B cell (primary cell): ENCODE data around the gene CTDSPL. TPM values are rescaled to one million over a fixed set of nuclear protein-coding genes. Genes with fewer than 3 reads are reported as not detected.

Experiments used
- ATAC-seq: fragments of 200-7000 bp; cut with Tn5 transposase; one replicate; pipeline ENCODE4 v1.10.0; 2021; ENCODE audit warnings: low read depth, mild to moderate bottlenecking, moderate number of reproducible peaks, moderate library complexity
- CTCF ChIA-PET: fragments of 350-600 bp; sonication (Branson Sonifier 250); formaldehyde crosslinking; loops from one replicate; lab custom pipeline; 2021; ENCODE audit warnings: antibody characterized with exemption, inconsistent platforms; lab: Charles Lee
- POLR2A ChIA-PET: fragments of 350-600 bp; sonication (Branson Sonifier 250); formaldehyde crosslinking; loops from one replicate; lab custom pipeline; 2021; ENCODE audit warnings: antibody characterized with exemption; lab: Charles Lee
- DNase-seq: peaks from one replicate; pipeline ENCODE4 v3.0.0; 2013
- H2AFZ ChIP-seq: 2 replicates; pipeline ENCODE4 v1.6.1; 2012; ENCODE audit warnings: mild to moderate bottlenecking, low read depth, low read length; ENCODE audit not compliant: insufficient read depth, poor library complexity, severe bottlenecking
- H3K27ac ChIP-seq, 2 donors: 1 replicate in 1 of 2; 2 replicates in 1 of 2; pipeline ENCODE4 v1.5.1; 2012 to 2013; ENCODE audit warnings: low read length in 2 of 2, mild to moderate bottlenecking in 2 of 2, moderate library complexity in 1 of 2
- H3K27me3 ChIP-seq, 4 experiments: fragments of 200-600 bp in 1 of 4; sonication (generic) in 1 of 4; replicated peaks in 1 of 4; 1 replicate in 2 of 4; 2 replicates in 2 of 4; pipeline versions ENCODE4 v1.6.1 to v1.7.0; 2013 to 2016; ENCODE audit warnings: low read length in 3 of 4, mild to moderate bottlenecking in 2 of 4, mixed read lengths in 1 of 4, moderate library complexity in 1 of 4; ENCODE audit not compliant: insufficient read depth in 4 of 4, control insufficient read depth in 3 of 4; ENCODE audit errors: control extremely low read depth in 1 of 4
- H3K36me3 ChIP-seq, 2 experiments: replicated peaks in 1 of 2; 1 replicate in 1 of 2; 2 replicates in 1 of 2; pipeline versions ENCODE4 v1.6.1 to v1.7.1; 2013; ENCODE audit warnings: low read length in 1 of 2; ENCODE audit not compliant: insufficient read depth in 2 of 2, control insufficient read depth in 1 of 2; ENCODE audit errors: control extremely low read depth in 1 of 2, extremely low read depth in 1 of 2
- H3K4me1 ChIP-seq, 2 donors: fragments of 200-600 bp in 1 of 2; sonication (generic) in 1 of 2; 1 replicate in 1 of 2; 2 replicates in 1 of 2; pipeline versions ENCODE4 v1.5.1 to v1.6.1; 2013 to 2017; ENCODE audit warnings: low read length in 2 of 2; ENCODE audit not compliant: control insufficient read depth in 2 of 2, insufficient read depth in 2 of 2
- H3K4me2 ChIP-seq: replicated peaks from 2 replicates; pipeline ENCODE3; 2012; ENCODE audit warnings: mild to moderate bottlenecking, low read depth, low read length; ENCODE audit not compliant: poor library complexity, severe bottlenecking
- H3K4me3 ChIP-seq, 5 experiments: fragments of 200-600 bp in 1 of 5; sonication (generic) in 1 of 5; 1 replicate in 3 of 5; 2 replicates in 2 of 5; pipeline versions ENCODE4 v1.5.1 to v1.7.0; 2011 to 2016; ENCODE audit warnings: low read length in 4 of 5, mild to moderate bottlenecking in 4 of 5, low read depth in 2 of 5, control low read depth in 1 of 5, moderate library complexity in 1 of 5; ENCODE audit not compliant: insufficient read depth in 1 of 5; ENCODE audit errors: control extremely low read depth in 1 of 5, extremely low read depth in 1 of 5
- H3K79me2 ChIP-seq: fragments of 200-600 bp; sonication (generic); one replicate; pipeline ENCODE4 v1.6.0; 2016; ENCODE audit warnings: low read length; ENCODE audit not compliant: control insufficient read depth, insufficient read depth
- H3K9ac ChIP-seq: fragments of 200-600 bp; sonication (generic); 2 replicates; pipeline ENCODE4 v1.6.1; 2017; ENCODE audit warnings: mild to moderate bottlenecking, low read length, moderate library complexity
- H3K9me3 ChIP-seq, 3 donors: one replicate each; pipeline versions ENCODE4 v1.6.1 to v1.7.1; 2013; ENCODE audit warnings: low read length in 2 of 3; ENCODE audit not compliant: control insufficient read depth in 2 of 3, insufficient read depth in 1 of 3; ENCODE audit errors: control extremely low read depth in 1 of 3
- H4K20me1 ChIP-seq: 2 replicates; pipeline ENCODE4 v1.6.0; 2012; ENCODE audit warnings: mild to moderate bottlenecking, low read length; ENCODE audit not compliant: insufficient read depth, control insufficient read depth, poor library complexity, severe bottlenecking
- H3K27ac Mint-ChIP-seq: one replicate; pipeline ENCODE4 v1.8.0; 2021; ENCODE audit warnings: mixed read lengths
- H3K27me3 Mint-ChIP-seq: one replicate; pipeline ENCODE4 v1.8.0; 2021; ENCODE audit warnings: mixed read lengths
- H3K4me1 Mint-ChIP-seq: one replicate; pipeline ENCODE4 v1.8.0; 2021; ENCODE audit warnings: mixed read lengths
- H3K4me3 Mint-ChIP-seq: one replicate; pipeline ENCODE4 v1.8.0; 2021; ENCODE audit warnings: mixed read lengths
- H3K9me3 Mint-ChIP-seq: one replicate; pipeline ENCODE4 v1.8.0; 2022; ENCODE audit warnings: mixed read lengths; ENCODE audit not compliant: insufficient read depth
- EZH2 ChIP-seq: IDR thresholded peaks from 2 replicates; pipeline ENCODE4 v1.6.1; 2012; ENCODE audit warnings: borderline replicate concordance, low read depth, mild to moderate bottlenecking, moderate library complexity, low read length; ENCODE audit not compliant: insufficient read depth, poor library complexity, severe bottlenecking
- WGBS: methylation state at CpG from one replicate; pipeline ENCODE4 v1.1.5; 2013; ENCODE audit warnings: missing lambda C conversion rate; ENCODE audit not compliant: insufficient coverage; 5-methylcytosine and 5-hydroxymethylcytosine counted together
- intact Hi-C: fragments of 100-400 bp; cut with micrococcal nuclease; formaldehyde crosslinking; loops from one replicate; pipeline ENCODE4 v1.10.0; 2022
- polyA plus RNA-seq: library from polyadenylated mRNA; depleted of rRNA; stranded (reverse); fragments of >200 nt; gene quantifications from 2 replicates; pipeline ENCODE4 v1.2.3, GENCODE V29; 2012
- total RNA-seq, 2 donors: library from RNA; stranded (reverse); fragments of 120-200 nt in 1 of 2; gene quantifications; 1 replicate in 1 of 2; 2 replicates in 1 of 2; pipeline versions ENCODE4 v1.2.3 to v1.2.4, GENCODE V29; 2013 to 2022
- TF ChIP-seq, protein P1 (sequence below): fragments of 200-600 bp; IDR thresholded peaks from one replicate; pipeline ENCODE4 v1.8.0; 2022; ENCODE audit warnings: antibody characterized with exemption, mild to moderate bottlenecking

Gene CTDSPL
- total and polyA plus RNA-seq, 2 donors (not counting 1 experiment from before 2014, with no cell fraction given): not detected

DNA sequence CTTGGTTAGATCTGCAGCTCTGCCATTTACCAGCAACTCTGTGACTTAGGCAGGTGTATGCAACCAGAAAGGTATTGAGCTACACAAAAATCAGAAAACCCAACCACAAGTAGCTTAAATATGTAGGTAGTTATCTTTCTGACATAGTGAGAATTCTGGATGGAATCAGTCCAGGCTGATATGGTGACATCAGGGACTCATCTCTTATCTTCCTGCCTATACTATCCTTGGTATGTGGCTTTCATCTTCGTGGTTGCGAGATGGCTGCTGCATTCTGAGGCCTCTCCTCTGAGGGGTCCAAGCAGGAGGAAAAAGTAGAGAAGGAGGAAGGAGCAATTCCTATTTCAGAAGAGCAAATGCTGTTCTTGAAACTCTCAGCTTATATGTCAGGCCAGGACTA lies 40.0 kb downstream of the CTDSPL start:
- H3K9ac ChIP-seq: no peak overlapping the region
- no peak overlapping the region for H3K27ac ChIP-seq
- no peaks in the 10 kb centered on the region for H4K20me1 ChIP-seq
- H3K4me3 ChIP-seq: no peak overlapping the region
- H3K27ac Mint-ChIP-seq: no peak overlapping the region
- DNase-seq (no peak), ATAC-seq (no peak)
- H3K27me3 Mint-ChIP-seq: peaks cover 12% of the 10 kb centered on the region
- WGBS: no CpG with 5 or more reads among the region's 2 CpGs
- H3K27me3 ChIP-seq: peaks cover 0 to 7% (median 0%) of the 10 kb centered on the region in 4 experiments
- CTCF ChIA-PET: no interaction called here
- H3K4me2 ChIP-seq: no peak overlapping the region
- H3K4me1 ChIP-seq: no peaks in the 10 kb centered on the region
- H3K79me2 ChIP-seq: no peaks in the 10 kb centered on the region
- no peak for TF ChIP-seq EZH2
- TF ChIP-seq, protein P1, sequence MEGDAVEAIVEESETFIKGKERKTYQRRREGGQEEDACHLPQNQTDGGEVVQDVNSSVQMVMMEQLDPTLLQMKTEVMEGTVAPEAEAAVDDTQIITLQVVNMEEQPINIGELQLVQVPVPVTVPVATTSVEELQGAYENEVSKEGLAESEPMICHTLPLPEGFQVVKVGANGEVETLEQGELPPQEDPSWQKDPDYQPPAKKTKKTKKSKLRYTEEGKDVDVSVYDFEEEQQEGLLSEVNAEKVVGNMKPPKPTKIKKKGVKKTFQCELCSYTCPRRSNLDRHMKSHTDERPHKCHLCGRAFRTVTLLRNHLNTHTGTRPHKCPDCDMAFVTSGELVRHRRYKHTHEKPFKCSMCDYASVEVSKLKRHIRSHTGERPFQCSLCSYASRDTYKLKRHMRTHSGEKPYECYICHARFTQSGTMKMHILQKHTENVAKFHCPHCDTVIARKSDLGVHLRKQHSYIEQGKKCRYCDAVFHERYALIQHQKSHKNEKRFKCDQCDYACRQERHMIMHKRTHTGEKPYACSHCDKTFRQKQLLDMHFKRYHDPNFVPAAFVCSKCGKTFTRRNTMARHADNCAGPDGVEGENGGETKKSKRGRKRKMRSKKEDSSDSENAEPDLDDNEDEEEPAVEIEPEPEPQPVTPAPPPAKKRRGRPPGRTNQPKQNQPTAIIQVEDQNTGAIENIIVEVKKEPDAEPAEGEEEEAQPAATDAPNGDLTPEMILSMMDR: no peak
- intact Hi-C loops: no loop called here
- no peaks in the 10 kb centered on the region for H3K9me3 Mint-ChIP-seq
- no peaks in the 10 kb centered on the region for H3K9me3 ChIP-seq
- H2AFZ ChIP-seq: no peak overlapping the region
- no peaks in the 10 kb centered on the region for H3K36me3 ChIP-seq
- no peak overlapping the region for H3K4me3 Mint-ChIP-seq
- H3K4me1 Mint-ChIP-seq: no peaks in the 10 kb centered on the region
- POLR2A ChIA-PET: no interaction called here

DNA sequence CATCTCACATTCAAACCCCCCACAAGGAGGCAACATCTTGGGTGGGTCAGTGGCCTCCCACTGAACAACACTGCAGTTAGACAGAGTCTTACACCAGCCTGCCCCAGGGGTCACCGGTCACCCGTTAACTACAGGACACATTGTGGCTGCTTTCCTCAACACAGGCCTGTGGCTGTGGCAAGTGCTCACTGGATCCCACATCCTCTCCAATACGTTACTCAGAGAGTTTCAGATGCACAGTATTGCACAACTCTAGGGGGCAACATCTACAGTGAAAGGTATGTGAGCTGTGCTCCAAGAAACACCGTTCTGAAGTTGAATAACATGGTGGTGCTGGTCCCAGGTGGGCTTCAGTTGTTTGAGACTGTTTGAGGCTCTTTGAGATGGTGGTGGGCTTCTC lies 41.0 kb downstream of the CTDSPL start:
- intact Hi-C loops: no loop called here
- H3K4me3 Mint-ChIP-seq: no peak overlapping the region
- no peak overlapping the region for H3K4me2 ChIP-seq
- no peak overlapping the region for H3K27ac Mint-ChIP-seq
- 88% methylated on average over 4 of the region's 4 CpGs for WGBS
- H3K36me3 ChIP-seq: no peaks in the 10 kb centered on the region
- no peaks in the 10 kb centered on the region for H3K4me1 Mint-ChIP-seq
- H3K79me2 ChIP-seq: no peaks in the 10 kb centered on the region
- ChIA-PET POLR2A (no interaction called here), CTCF (no interaction called here)
- DNase-seq (no peak), ATAC-seq (no peak)
- no peaks in the 10 kb centered on the region for H3K9me3 Mint-ChIP-seq
- no peak overlapping the region for H3K27ac ChIP-seq
- peaks cover 0 to 11% (median under 1%) of the 10 kb centered on the region in 4 experiments for H3K27me3 ChIP-seq
- no peak overlapping the region for H3K9ac ChIP-seq
- H3K4me1 ChIP-seq: no peaks in the 10 kb centered on the region
- no peak overlapping the region for H2AFZ ChIP-seq
- no peaks in the 10 kb centered on the region for H3K9me3 ChIP-seq
- no peaks in the 10 kb centered on the region for H4K20me1 ChIP-seq
- no peak overlapping the region for H3K4me3 ChIP-seq
- TF ChIP-seq, protein P1: no peak
- TF ChIP-seq EZH2: no peak
- H3K27me3 Mint-ChIP-seq: peaks cover 17% of the 10 kb centered on the region
